ENCODE data around the gene WNT3. TPM values are rescaled to one million over a fixed set of nuclear protein-coding genes. Genes with fewer than 3 reads are reported as not detected.
A peak's percentile ranks its signal among the peaks of the same experiment; 100 is the strongest.

Gene WNT3
- polyA plus RNA-seq, 2 of the 4 experiments (the other 2 are of a cell fraction): 8.3 to 10.8 TPM

DNA sequence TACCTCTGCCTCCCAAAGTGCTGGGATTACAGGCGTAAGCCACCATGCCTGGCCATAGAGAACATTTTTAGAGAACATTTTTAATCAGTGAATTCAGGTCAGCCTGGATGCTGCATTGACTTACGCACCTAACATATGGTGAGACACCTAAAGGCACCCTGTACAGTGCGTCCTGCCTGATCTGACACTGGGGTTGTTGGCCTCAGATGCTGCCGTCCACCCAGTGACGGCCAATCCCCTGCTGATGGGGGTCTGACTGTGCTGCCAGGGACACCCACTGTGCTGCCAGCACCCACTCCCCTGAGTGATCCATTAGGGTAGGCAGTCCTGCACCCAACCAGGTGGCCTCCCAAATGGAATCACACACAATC, 38.5 kb downstream of the WNT3 start:
- WGBS (ENCODE audit: missing lambda C conversion rate): 90% methylated on average over 5 of the region's 5 CpGs
- H3K4me1 ChIP-seq: 0 out of 3 replicates have a peak, but pooled peaks cover 3% of the 10 kb centered on the region
- ATAC-seq (no peak), FAIRE-seq (no peak), DNase-seq (ENCODE audit: low read depth in 1 of 2, low spot score in 1 of 2) (no peak)
- POLR2A ChIA-PET: no interaction called here
- TF ChIP-seq MYC (IDR thresholded peaks at IDR 0.05; ENCODE audit: borderline replicate concordance, low read length) (no peak), POLR2A (IDR thresholded peaks at IDR 0.05; ENCODE audit: low read length) (no peak), ZSCAN20 (CRISPR knock-in tag; IDR thresholded peaks at IDR 0.05) (no peak), SREBF2 (IDR thresholded peaks at IDR 0.05) (no peak), FOXS1 (CRISPR knock-in tag; IDR thresholded peaks at IDR 0.05) (no peak), CEBPB (IDR thresholded peaks at IDR 0.05) (no peak), CHD2 (IDR thresholded peaks at IDR 0.05; ENCODE audit: low read length, partially characterized antibody) (no peak), TP53 (CRISPR knock-in tag; IDR thresholded peaks at IDR 0.05) (no peak), CBX2 (IDR thresholded peaks at IDR 0.05; ENCODE audit: borderline replicate concordance, low read depth) (no peak), MAFK (IDR thresholded peaks at IDR 0.05; ENCODE audit: partially characterized antibody) (no peak), POLR2AphosphoS2 (conservative IDR thresholded peaks at IDR 0.05; ENCODE audit: low read length) (no peak), HDAC2 (IDR thresholded peaks at IDR 0.05) (no peak), FOSL2 (IDR thresholded peaks at IDR 0.05) (no peak), FOSL2 (CRISPR knock-in tag; IDR thresholded peaks at IDR 0.05) (no peak), MAZ (IDR thresholded peaks at IDR 0.05; ENCODE audit: borderline replicate concordance, low read depth, low read length) (no peak), RAD21 (conservative IDR thresholded peaks at IDR 0.05 in 1 of 2, IDR thresholded peaks at IDR 0.05 in 1 of 2) (no peak), FOSB (CRISPR knock-in tag; IDR thresholded peaks at IDR 0.05) (no peak), GATA3 (IDR thresholded peaks at IDR 0.05; ENCODE audit: borderline replicate concordance) (no peak)
- TF ChIP-seq, protein P1, sequence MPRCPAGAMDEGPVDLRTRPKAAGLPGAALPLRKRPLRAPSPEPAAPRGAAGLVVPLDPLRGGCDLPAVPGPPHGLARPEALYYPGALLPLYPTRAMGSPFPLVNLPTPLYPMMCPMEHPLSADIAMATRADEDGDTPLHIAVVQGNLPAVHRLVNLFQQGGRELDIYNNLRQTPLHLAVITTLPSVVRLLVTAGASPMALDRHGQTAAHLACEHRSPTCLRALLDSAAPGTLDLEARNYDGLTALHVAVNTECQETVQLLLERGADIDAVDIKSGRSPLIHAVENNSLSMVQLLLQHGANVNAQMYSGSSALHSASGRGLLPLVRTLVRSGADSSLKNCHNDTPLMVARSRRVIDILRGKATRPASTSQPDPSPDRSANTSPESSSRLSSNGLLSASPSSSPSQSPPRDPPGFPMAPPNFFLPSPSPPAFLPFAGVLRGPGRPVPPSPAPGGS (IDR thresholded peaks at IDR 0.05): no peak
- TF ChIP-seq, protein P2, sequence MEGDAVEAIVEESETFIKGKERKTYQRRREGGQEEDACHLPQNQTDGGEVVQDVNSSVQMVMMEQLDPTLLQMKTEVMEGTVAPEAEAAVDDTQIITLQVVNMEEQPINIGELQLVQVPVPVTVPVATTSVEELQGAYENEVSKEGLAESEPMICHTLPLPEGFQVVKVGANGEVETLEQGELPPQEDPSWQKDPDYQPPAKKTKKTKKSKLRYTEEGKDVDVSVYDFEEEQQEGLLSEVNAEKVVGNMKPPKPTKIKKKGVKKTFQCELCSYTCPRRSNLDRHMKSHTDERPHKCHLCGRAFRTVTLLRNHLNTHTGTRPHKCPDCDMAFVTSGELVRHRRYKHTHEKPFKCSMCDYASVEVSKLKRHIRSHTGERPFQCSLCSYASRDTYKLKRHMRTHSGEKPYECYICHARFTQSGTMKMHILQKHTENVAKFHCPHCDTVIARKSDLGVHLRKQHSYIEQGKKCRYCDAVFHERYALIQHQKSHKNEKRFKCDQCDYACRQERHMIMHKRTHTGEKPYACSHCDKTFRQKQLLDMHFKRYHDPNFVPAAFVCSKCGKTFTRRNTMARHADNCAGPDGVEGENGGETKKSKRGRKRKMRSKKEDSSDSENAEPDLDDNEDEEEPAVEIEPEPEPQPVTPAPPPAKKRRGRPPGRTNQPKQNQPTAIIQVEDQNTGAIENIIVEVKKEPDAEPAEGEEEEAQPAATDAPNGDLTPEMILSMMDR (IDR thresholded peaks at IDR 0.05): no peak
- TF ChIP-seq, protein P3, sequence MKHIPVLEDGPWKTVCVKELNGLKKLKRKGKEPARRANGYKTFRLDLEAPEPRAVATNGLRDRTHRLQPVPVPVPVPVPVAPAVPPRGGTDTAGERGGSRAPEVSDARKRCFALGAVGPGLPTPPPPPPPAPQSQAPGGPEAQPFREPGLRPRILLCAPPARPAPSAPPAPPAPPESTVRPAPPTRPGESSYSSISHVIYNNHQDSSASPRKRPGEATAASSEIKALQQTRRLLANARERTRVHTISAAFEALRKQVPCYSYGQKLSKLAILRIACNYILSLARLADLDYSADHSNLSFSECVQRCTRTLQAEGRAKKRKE (CRISPR knock-in tag; IDR thresholded peaks at IDR 0.05; ENCODE audit: low read depth): no peak
- H3K4me3 ChIP-seq: no peak overlapping the region
- H3K4me2 ChIP-seq: no peak overlapping the region
- CTCF ChIA-PET: interaction anchor here (1.1 to 3.7 kb wide), 3 partner anchors 9 to 65 kb away, joined by 3 to 14 read pairs (median 12); no protein-coding TSS in a partner anchor
- H3K9me3 ChIP-seq: no peaks in the 10 kb centered on the region
- H3K27ac ChIP-seq: no peak overlapping the region

DNA sequence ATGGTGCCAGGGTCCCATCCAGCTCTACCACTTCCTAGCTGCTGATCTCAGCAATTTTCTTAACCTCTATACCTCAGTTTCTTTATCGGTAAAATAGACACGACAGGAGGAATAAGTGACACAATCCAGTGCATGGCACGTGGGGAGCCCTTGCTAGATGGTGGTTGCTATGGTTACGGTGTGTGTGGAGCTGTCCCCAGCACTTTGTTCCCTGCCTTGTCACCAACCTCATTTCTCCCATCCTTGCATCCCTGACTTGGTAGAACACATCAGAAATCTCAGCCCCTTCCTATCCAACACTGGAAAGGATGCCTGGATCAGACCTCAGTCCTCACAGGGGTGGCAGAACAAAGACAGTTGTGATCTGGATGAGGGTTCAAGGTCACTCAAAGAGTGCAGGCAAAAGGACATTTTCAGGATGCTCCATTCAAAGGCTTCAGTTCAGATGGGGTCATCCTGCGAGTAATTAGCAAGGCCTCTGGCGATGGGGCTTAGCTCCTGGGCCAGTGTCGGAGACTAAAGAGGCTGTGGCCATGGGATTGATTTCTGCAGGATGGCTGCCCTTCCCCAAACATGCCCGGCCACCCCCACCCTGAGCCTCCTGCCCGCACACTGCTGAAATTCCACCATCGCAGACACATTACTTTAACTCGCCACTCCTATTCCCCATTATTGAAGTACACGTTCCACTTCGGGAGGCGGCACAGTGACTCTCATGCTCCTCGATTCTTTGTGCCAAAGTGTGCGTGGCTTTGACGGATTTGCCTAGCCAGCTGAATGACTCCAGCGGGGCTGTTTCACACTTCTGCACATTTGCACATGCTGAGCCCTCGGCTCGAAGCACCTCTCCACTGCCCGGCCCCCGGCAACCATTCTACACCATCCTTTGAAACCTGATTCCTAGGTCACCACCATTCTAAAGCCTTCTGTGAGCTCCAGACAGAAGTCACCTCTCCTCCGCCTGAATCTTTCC, 40.3 kb downstream of the WNT3 start:
- DNase-seq (ENCODE audit: low read depth in 1 of 2, low spot score in 1 of 2): peak in 1 of 2 experiments; percentile 36
- no peak for ATAC-seq
- WGBS (ENCODE audit: missing lambda C conversion rate): 80% methylated on average over 23 of the region's 23 CpGs
- peak; percentile 93 for TF ChIP-seq MAFK (IDR thresholded peaks at IDR 0.05; ENCODE audit: partially characterized antibody)
- TF ChIP-seq, protein P4, sequence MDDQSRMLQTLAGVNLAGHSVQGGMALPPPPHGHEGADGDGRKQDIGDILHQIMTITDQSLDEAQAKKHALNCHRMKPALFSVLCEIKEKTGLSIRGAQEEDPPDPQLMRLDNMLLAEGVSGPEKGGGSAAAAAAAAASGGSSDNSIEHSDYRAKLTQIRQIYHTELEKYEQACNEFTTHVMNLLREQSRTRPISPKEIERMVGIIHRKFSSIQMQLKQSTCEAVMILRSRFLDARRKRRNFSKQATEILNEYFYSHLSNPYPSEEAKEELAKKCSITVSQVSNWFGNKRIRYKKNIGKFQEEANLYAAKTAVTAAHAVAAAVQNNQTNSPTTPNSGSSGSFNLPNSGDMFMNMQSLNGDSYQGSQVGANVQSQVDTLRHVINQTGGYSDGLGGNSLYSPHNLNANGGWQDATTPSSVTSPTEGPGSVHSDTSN (IDR thresholded peaks at IDR 0.05): no peak
- TF ChIP-seq CBX8 (IDR thresholded peaks at IDR 0.05): no peak
- ChIA-PET CTCF (interaction anchor here (1.1 to 3.7 kb wide), 7 partner anchors 11 to 61 kb away, joined by 3 to 14 read pairs (median 5); no protein-coding TSS in a partner anchor), POLR2A (no interaction called here)
- H3K4me3 ChIP-seq: no peak overlapping the region
- H3K4me1 ChIP-seq: peaks cover 10% of the 10 kb centered on the region; the same call in 1 of the 3 replicates
- H3K4me2 ChIP-seq: no peak overlapping the region
- no peaks in the 10 kb centered on the region for H3K9me3 ChIP-seq
- FAIRE-seq: no peak
- H3K27ac ChIP-seq: no peak overlapping the region

Measured in A549 (cell line).